LNCaP clone FGC (cell line): ENCODE results near the gene SLC22A2.

Experiments
- DNase-seq: peaks from one replicate; pipeline ENCODE4 v3.0.0-alpha.2; 2011; ENCODE audit warnings: low read depth
- H3K4me3 ChIP-seq: 2 replicates; pipeline ENCODE4 v1.5.1; 2011; ENCODE audit warnings: mild to moderate bottlenecking, low read depth, low read length, control low read depth
- CTCF ChIP-seq: IDR thresholded peaks from 2 replicates; pipeline ENCODE4 v1.5.1; 2012; ENCODE audit warnings: mild to moderate bottlenecking; ENCODE audit not compliant: control insufficient read depth, insufficient read depth; ENCODE audit errors: extremely low read depth

The SLC22A2 gene

GRCh38 chr6:160217073-160217472, 41.5 kb downstream of the SLC22A2 start:
- no peak for DNase-seq
- H3K4me3 ChIP-seq: no peak overlapping the region
- no peak for TF ChIP-seq CTCF

- H3K4me3 ChIP-seq: no peak overlapping the region
- no peak for TF ChIP-seq CTCF
Measured at GRCh38 chr6:160215232-160215631, 43.4 kb downstream of the SLC22A2 start.

DNA sequence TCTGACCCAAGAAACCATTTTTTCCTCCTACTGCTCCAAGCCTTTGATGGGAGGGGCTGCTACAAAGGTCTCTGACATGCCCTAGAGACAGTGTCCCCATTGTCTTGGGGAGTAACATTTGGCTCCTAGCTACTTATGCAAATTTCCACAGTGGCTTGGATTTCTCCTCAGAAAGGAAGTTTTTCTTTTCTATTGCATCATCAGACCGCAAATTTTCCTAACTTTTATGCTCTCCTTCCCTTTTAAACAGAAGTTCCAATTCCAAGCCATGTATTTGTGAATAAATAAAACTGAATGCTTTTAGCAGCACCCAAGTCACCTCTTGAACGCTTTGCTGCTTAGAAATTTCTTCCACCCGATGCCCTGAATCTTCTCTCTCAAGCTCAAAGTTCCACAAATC, 51.0 kb downstream of the SLC22A2 start:
- no peak for DNase-seq
- H3K4me3 ChIP-seq: no peak overlapping the region
- TF ChIP-seq CTCF: no peak

More at GRCh38 chr6:160215232-160215631, 43.4 kb downstream of the SLC22A2 start:
- no peak for DNase-seq

DNA sequence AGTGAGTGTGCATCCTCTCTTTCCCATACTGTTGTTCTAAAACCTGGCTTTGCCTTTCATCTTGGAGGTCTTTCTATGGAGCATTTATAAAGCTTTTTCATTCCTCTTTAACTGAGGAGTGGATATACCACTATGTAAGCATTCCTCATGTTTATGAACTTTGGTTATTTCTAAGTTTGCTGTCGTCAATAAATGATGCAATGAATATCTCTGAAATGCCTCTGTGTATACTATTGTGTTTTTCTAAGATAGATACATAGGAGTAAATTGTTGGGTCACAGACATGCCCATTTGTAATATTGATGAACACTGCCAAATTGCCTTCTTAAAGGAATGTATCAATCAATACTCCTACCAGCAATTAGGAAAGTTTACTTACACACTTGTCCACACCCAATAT, 53.9 kb downstream of the SLC22A2 start:
- no peak for DNase-seq
- no peak overlapping the region for H3K4me3 ChIP-seq
- TF ChIP-seq CTCF: no peak

DNA sequence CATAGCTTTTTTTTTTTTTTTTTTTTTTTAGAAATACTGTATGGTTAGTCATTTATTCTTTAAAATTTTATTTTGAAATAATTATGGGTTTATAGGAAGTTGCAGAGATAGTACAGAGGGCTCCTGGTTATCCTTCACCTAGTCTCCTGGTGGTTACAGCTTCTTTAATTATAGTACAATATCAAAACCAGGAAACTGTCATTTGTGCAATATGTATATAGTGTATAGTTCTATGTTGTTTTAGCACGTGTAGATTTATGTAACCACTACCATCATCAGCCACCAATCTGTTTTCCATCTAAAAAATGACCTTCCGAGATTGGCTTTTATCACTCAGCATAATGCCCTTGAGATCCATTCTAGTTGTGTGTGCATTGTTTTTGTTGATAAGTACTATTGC, 54.7 kb downstream of the SLC22A2 start:
- DNase-seq: no peak
- no peak overlapping the region for H3K4me3 ChIP-seq
- TF ChIP-seq CTCF: no peak

GRCh38 chr6:160203522-160203921, 55.1 kb downstream of the SLC22A2 start:
- DNase-seq: no peak
- H3K4me3 ChIP-seq: no peak overlapping the region
- no peak for TF ChIP-seq CTCF

DNA sequence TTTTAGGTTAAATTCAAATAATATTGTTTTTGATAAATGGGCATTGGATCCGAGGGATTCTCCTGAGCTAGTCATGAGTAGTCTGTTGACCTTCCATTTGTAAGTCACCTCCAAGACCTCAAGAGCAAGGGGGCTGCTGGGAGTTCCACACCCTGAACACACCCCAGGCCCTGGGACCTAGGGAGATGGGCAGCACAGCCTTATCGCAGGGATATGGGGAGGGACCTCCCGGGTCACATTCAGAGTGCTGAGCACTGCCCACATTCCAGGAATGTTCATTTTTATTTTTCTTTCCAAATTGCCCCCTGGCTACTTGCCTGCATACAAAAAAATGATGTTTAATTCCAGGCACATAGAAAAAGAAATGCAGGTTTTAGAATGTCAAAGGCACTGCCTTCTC, 55.5 kb downstream of the SLC22A2 start:
- H3K4me3 ChIP-seq: no peak overlapping the region
- no peak for TF ChIP-seq CTCF
- DNase-seq: no peak
